GM23338 (cell line): ENCODE data around the gene AZGP1.
"Not testable (repeated sequence)": the region's sequence is repeated elsewhere in the genome, so short reads cannot be mapped to it uniquely, and the experiment has no call there.

ENCODE experiments used
- CREB1 ChIP-seq: fragments of 250-450 bp; sonication (Bioruptor Pico); IDR thresholded peaks from 2 replicates; pipeline ENCODE4 v1.5.0; 2020; ENCODE audit warnings: low read depth, mild to moderate bottlenecking, moderate library complexity
- EZH2 ChIP-seq: fragments of 200-600 bp; sonication (generic); IDR thresholded peaks from one replicate; pipeline ENCODE4 v1.8.0; 2017; ENCODE audit warnings: antibody characterized with exemption, mild to moderate bottlenecking, low read depth; ENCODE audit not compliant: unreplicated experiment
- EZH2phosphoT487 ChIP-seq: fragments of 200-600 bp; sonication (generic); IDR thresholded peaks from one replicate; pipeline ENCODE4 v1.8.1; 2018; ENCODE audit warnings: antibody characterized with exemption; ENCODE audit not compliant: unreplicated experiment
- JUNB ChIP-seq: IDR thresholded peaks from one replicate; pipeline ENCODE4 v1.6.1; 2016; ENCODE audit warnings: antibody characterized with exemption; ENCODE audit not compliant: unreplicated experiment
- NANOG ChIP-seq: IDR thresholded peaks from 2 replicates; pipeline ENCODE4 v1.6.1; 2016; ENCODE audit warnings: antibody characterized with exemption, borderline replicate concordance
- POLR2AphosphoS5 ChIP-seq: IDR thresholded peaks from 2 replicates; pipeline ENCODE4 v1.6.1; 2016; ENCODE audit warnings: antibody characterized with exemption, low read depth
- STAT1 ChIP-seq: IDR thresholded peaks from one replicate; pipeline ENCODE4 v1.6.1; 2016; ENCODE audit warnings: antibody characterized with exemption; ENCODE audit not compliant: unreplicated experiment
- ZNF114 ChIP-seq: fragments of 250-450 bp; sonication (Bioruptor Pico); IDR thresholded peaks from 2 replicates; pipeline ENCODE4 v1.5.0; 2020; ENCODE audit warnings: mild to moderate bottlenecking, moderate library complexity
- TF ChIP-seq, protein P1 (sequence below), 2 experiments: fragments of 200-600 bp in 1 of 2; sonication (generic) in 1 of 2; conservative IDR thresholded peaks; 2 replicates each; pipeline versions ENCODE4 v1.5.1 to v1.6.1; 2016 to 2017; ENCODE audit warnings: antibody characterized with exemption in 2 of 2, low read depth in 2 of 2, mild to moderate bottlenecking in 2 of 2, moderate library complexity in 1 of 2
- TF ChIP-seq, protein P2 (sequence below): IDR thresholded peaks from 2 replicates; pipeline ENCODE4 v1.6.1; 2016; ENCODE audit warnings: antibody characterized with exemption
- TF ChIP-seq, protein P3 (sequence below): fragments of 250-450 bp; sonication (Bioruptor Pico); IDR thresholded peaks from 2 replicates; pipeline ENCODE4 v1.5.0; 2020; ENCODE audit warnings: mild to moderate bottlenecking, moderate library complexity
- TF ChIP-seq, protein P4 (sequence below): IDR thresholded peaks from one replicate; pipeline ENCODE4 v1.6.1; 2018; ENCODE audit warnings: antibody characterized with exemption; ENCODE audit not compliant: unreplicated experiment

DNA sequence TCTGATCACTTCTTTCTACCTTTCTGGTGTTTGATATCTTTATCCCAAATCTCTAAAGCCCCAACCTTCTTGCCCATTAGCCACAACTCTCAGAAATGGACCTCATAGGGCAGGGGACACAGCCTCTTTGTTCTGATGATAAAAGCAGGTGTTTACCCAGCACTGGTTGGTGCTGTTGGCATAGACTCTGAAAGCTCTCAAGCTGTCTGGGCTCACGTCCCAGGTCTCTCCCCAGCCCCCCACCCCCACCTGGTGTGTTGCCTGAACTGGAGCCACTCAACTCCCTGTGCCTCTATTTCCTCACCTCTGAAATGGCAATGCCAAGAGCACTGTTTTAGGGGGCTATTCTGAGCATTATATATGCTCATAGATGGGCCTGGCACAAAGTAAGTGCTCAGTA is 6.0 kb downstream of the AZGP1 start:
- TF ChIP-seq, protein P1, sequence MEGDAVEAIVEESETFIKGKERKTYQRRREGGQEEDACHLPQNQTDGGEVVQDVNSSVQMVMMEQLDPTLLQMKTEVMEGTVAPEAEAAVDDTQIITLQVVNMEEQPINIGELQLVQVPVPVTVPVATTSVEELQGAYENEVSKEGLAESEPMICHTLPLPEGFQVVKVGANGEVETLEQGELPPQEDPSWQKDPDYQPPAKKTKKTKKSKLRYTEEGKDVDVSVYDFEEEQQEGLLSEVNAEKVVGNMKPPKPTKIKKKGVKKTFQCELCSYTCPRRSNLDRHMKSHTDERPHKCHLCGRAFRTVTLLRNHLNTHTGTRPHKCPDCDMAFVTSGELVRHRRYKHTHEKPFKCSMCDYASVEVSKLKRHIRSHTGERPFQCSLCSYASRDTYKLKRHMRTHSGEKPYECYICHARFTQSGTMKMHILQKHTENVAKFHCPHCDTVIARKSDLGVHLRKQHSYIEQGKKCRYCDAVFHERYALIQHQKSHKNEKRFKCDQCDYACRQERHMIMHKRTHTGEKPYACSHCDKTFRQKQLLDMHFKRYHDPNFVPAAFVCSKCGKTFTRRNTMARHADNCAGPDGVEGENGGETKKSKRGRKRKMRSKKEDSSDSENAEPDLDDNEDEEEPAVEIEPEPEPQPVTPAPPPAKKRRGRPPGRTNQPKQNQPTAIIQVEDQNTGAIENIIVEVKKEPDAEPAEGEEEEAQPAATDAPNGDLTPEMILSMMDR (conservative IDR thresholded peaks at IDR 0.05; ENCODE audit: low read depth in 2 of 2), result not testable (repeated sequence)
- TF ChIP-seq EZH2; CREB1; POLR2AphosphoS5; EZH2phosphoT487; ZNF114 (CRISPR knock-in tag); STAT1; NANOG; JUNB: not testable (repeated sequence)
- TF ChIP-seq, protein P2, sequence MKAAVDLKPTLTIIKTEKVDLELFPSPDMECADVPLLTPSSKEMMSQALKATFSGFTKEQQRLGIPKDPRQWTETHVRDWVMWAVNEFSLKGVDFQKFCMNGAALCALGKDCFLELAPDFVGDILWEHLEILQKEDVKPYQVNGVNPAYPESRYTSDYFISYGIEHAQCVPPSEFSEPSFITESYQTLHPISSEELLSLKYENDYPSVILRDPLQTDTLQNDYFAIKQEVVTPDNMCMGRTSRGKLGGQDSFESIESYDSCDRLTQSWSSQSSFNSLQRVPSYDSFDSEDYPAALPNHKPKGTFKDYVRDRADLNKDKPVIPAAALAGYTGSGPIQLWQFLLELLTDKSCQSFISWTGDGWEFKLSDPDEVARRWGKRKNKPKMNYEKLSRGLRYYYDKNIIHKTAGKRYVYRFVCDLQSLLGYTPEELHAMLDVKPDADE, result not testable (repeated sequence)
- TF ChIP-seq, protein P3, sequence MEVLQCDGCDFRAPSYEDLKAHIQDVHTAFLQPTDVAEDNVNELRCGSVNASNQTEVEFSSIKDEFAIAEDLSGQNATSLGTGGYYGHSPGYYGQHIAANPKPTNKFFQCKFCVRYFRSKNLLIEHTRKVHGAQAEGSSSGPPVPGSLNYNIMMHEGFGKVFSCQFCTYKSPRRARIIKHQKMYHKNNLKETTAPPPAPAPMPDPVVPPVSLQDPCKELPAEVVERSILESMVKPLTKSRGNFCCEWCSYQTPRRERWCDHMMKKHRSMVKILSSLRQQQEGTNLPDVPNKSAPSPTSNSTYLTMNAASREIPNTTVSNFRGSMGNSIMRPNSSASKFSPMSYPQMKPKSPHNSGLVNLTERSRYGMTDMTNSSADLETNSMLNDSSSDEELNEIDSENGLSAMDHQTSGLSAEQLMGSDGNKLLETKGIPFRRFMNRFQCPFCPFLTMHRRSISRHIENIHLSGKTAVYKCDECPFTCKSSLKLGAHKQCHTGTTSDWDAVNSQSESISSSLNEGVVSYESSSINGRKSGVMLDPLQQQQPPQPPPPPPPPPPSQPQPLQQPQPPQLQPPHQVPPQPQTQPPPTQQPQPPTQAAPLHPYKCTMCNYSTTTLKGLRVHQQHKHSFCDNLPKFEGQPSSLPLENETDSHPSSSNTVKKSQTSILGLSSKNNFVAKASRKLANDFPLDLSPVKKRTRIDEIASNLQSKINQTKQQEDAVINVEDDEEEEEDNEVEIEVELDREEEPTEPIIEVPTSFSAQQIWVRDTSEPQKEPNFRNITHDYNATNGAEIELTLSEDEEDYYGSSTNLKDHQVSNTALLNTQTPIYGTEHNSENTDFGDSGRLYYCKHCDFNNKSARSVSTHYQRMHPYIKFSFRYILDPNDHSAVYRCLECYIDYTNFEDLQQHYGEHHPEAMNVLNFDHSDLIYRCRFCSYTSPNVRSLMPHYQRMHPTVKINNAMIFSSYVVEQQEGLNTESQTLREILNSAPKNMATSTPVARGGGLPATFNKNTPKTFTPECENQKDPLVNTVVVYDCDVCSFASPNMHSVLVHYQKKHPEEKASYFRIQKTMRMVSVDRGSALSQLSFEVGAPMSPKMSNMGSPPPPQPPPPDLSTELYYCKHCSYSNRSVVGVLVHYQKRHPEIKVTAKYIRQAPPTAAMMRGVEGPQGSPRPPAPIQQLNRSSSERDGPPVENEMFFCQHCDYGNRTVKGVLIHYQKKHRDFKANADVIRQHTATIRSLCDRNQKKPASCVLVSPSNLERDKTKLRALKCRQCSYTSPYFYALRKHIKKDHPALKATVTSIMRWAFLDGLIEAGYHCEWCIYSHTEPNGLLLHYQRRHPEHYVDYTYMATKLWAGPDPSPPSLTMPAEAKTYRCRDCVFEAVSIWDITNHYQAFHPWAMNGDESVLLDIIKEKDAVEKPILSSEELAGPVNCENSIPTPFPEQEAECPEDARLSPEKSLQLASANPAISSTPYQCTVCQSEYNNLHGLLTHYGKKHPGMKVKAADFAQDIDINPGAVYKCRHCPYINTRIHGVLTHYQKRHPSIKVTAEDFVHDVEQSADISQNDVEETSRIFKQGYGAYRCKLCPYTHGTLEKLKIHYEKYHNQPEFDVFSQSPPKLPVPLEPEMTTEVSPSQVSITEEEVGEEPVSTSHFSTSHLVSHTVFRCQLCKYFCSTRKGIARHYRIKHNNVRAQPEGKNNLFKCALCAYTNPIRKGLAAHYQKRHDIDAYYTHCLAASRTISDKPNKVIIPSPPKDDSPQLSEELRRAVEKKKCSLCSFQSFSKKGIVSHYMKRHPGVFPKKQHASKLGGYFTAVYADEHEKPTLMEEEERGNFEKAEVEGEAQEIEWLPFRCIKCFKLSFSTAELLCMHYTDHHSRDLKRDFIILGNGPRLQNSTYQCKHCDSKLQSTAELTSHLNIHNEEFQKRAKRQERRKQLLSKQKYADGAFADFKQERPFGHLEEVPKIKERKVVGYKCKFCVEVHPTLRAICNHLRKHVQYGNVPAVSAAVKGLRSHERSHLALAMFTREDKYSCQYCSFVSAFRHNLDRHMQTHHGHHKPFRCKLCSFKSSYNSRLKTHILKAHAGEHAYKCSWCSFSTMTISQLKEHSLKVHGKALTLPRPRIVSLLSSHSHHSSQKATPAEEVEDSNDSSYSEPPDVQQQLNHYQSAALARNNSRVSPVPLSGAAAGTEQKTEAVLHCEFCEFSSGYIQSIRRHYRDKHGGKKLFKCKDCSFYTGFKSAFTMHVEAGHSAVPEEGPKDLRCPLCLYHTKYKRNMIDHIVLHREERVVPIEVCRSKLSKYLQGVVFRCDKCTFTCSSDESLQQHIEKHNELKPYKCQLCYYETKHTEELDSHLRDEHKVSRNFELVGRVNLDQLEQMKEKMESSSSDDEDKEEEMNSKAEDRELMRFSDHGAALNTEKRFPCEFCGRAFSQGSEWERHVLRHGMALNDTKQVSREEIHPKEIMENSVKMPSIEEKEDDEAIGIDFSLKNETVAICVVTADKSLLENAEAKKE, result not testable (repeated sequence)
- TF ChIP-seq, protein P4, sequence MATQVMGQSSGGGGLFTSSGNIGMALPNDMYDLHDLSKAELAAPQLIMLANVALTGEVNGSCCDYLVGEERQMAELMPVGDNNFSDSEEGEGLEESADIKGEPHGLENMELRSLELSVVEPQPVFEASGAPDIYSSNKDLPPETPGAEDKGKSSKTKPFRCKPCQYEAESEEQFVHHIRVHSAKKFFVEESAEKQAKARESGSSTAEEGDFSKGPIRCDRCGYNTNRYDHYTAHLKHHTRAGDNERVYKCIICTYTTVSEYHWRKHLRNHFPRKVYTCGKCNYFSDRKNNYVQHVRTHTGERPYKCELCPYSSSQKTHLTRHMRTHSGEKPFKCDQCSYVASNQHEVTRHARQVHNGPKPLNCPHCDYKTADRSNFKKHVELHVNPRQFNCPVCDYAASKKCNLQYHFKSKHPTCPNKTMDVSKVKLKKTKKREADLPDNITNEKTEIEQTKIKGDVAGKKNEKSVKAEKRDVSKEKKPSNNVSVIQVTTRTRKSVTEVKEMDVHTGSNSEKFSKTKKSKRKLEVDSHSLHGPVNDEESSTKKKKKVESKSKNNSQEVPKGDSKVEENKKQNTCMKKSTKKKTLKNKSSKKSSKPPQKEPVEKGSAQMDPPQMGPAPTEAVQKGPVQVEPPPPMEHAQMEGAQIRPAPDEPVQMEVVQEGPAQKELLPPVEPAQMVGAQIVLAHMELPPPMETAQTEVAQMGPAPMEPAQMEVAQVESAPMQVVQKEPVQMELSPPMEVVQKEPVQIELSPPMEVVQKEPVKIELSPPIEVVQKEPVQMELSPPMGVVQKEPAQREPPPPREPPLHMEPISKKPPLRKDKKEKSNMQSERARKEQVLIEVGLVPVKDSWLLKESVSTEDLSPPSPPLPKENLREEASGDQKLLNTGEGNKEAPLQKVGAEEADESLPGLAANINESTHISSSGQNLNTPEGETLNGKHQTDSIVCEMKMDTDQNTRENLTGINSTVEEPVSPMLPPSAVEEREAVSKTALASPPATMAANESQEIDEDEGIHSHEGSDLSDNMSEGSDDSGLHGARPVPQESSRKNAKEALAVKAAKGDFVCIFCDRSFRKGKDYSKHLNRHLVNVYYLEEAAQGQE, result not testable (repeated sequence)
